Fibroblast of skin of left quadriceps (primary cell): ENCODE data around the gene UXT.
A peak's percentile ranks its signal among the peaks of the same experiment; 100 is the strongest.

Experiments used
- DNase-seq, 2 experiments: peaks; one replicate each; pipeline ENCODE4 v3.0.0-alpha.2; 2013; ENCODE audit warnings: low read depth in 2 of 2

The UXT gene

GRCh38 chrX:47649271-47649670 is 9.7 kb downstream of the UXT start:
- DNase-seq: no peak

GRCh38 chrX:47648376-47648775 is 10.6 kb downstream of the UXT start:
- no peak for DNase-seq

DNA sequence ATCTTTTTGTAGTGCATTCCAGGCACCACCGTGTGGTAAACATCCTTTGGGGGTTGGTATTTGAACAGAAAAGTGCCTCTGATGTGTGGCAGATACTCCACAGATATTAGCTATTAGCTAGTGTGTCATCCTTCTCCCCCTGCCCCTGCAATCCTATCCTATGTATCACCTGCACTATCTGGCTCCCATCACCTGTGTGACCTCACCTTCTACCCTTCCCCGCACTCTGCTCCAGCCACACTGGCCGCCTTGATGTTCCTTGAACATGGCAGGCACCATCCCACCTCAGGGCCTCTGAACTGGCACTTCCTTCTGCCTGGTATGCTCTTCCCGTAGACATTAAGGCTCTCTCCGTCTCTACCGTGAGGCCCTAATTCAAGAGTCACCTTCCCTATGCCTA is 12.3 kb downstream of the UXT start:
- no peak for DNase-seq

GRCh38 chrX:47645530-47645929 is 13.4 kb downstream of the UXT start:
- no peak for DNase-seq

DNA sequence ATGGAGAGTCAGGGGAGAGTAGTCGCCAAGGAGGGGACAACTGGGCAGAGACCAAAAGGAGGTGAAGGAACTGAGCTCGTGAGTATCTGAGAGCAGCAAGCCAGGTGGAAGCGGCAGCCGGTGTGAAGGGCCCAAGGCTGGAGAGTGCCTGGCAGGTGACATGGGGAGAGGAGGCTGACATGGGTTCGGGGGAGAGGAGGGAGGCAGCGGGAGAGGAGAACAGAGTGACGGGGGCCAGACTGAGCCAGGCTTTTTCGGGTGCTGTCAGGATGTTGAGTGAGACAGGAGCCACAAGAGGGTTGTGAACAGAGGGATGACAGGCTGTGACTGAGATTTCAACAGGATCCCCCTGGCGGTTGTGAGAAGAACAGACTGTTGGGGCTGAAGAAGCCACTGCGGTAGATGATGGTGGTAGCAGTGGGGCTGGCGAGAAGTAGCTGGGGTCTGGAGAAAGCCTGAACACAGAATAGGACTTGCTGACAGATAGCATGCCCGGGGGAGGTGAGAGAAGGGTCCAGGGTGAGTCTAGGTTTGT is 14.4 kb downstream of the UXT start:
- DNase-seq: no peak

DNA sequence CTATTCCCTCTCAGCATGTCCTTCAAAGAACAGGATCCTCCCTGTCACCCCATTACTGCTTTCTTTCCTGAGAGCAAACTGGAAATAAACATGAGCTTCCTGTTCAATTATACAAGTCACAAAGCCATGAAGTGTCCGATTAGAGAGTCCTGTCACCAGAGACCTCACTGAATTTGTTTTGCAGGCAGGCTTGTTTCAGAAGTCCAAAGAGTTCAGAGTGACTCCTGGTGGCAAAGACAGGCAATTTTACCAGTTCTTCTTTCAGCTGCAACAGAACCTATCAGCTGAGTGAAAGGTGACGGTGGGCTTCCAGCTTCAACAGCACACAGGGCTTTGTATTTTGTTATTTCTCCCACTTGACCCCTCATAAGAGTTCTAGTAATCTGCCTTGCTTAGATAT is 15.1 kb downstream of the UXT start:
- DNase-seq: no peak

- DNase-seq: no peak
These were observed 20.2 kb downstream of the UXT start for GRCh38 chrX:47638816-47639215.

DNA sequence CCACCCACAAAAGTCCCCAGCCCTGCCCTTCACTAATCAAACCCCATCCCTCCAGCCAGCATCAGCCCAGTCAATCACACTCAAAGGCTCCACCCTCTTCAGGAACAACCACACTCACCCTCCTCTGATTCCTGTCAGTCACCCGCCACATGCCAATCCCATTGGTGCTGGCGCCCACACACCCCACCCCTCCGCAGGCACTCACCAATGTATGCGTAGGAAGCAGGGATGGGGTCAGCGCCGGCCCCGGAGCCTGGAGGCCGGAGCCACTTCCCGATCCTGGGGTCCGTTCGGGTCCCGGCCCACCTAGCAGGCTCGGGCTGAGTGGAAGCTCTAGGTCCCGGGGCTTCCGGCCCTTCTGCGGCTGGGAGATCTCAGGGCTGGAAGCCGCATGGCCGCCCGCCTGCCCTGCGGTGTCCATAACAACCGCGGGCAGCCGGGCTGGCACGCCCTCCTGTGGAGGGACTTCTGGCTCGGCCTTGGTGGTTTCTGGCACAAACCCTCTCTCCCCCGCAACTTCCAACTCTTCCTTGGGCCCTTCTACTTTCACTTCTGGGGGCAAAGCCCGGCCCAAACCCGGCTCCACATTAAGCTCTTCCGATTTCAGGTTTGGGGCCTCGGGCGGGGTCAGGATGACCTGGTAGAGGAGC is 21.3 kb downstream of the UXT start:
- no peak for DNase-seq

GRCh38 chrX:47634871-47635575 is 24.0 kb downstream of the UXT start:
- DNase-seq: no peak

DNA sequence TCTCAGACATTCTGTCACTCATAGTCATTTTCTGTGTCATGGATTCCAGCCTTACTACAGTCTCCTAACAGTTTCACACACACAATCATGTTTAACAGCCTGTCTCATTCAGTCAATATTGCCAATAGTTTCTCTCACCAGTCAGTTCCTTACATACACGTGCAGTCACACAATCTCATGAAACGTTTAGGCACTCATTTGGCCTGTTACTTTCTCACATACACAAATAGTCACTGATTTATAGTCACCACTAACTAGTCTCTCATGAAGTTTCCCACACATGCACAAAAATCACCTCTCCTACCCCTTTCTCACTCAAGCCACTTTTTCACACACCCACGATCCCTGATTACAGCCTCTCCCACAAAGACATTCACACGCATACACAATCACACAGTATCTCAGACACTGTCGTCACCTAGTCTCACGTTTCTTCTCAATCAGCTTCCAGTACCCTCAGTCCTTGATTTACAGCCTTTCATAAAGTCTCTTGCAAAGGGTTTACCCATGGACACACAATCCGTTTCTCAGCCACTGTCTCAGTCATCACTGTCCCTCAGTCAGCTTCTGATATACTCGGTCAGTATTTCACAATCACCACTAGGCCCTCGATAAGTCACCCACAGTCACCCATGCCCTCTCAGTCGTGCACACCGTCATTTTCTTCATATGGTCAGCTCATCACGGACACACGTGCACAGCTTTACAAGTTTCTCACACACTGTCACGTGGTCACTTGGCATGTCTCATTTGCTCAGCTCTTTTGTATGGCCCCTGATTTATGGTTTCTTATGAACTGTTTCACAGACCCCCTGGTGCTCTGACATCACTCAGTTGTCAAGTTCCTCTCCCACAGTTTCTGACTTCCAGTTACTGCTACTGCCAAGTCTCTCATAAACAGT is 25.0 kb downstream of the UXT start:
- DNase-seq: no peak

GRCh38 chrX:47632666-47633065 is 26.3 kb downstream of the UXT start:
- DNase-seq: no peak

GRCh38 chrX:47631676-47632075 is 27.3 kb downstream of the UXT start:
- DNase-seq: no peak

- no peak for DNase-seq
These were observed 29.4 kb downstream of the UXT start, which contains the start of gene CFP for GRCh38 chrX:47629419-47630200. TSS of gene CFP (minus strand) at chrX:47629930. CDS start at chrX:47629844, 86 bp downstream.

DNA sequence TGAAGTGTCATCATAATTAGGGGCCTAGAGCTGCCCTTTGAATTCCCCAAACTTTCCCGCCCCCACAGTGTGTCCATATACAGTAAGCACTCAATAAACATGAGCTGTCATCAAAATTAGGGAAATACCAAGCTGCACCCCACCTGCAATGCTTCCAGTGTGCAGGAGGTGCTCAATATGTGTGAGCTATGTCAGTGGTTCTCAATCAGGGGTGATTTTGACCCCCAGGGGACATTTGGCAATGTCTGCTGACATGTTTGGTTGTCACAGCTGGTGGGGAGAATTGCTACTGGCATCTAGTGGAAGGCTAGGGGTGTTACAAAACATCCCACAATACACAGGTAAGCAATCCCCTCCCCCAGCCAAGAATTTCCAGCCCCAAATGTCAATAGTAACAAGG is 30.0 kb downstream of the UXT start:
- DNase-seq: no peak

DNA sequence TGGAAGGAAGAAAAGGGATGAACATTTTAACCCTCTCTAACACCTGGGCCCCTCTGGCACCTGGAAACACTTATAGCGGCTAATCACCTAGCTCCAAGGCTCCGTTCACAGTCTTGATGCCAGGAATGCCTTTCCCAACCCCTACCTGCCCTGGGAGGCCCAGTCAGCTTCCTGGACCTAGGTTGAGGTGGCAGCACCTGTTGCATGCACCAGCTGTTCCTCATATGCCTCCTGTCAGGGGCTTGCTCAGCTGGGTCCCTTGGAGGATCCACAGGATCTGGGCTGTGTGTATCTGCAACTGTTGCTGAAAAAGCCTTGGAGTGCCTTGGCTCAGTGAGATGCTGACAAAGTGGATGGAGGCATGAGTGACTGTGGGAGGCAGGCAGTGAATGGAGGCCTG is 33.6 kb downstream of the UXT start:
- DNase-seq: no peak

- peak; percentile 45 to 53 for DNase-seq
These were observed 35.4 kb downstream of the UXT start for GRCh38 chrX:47623540-47624027.

GRCh38 chrX:47621851-47622250 is 37.1 kb downstream of the UXT start:
- DNase-seq: no peak

- no peak for DNase-seq
These were observed 38.7 kb downstream of the UXT start for GRCh38 chrX:47620303-47620685.

- DNase-seq: peak; percentile 41 to 47
These were observed 39.3 kb downstream of the UXT start, which contains the start of gene SYN1 for GRCh38 chrX:47619486-47620302. TSS of gene SYN1 (minus strand) at chrX:47619857. CDS start at chrX:47619728, 129 bp downstream.

DNA sequence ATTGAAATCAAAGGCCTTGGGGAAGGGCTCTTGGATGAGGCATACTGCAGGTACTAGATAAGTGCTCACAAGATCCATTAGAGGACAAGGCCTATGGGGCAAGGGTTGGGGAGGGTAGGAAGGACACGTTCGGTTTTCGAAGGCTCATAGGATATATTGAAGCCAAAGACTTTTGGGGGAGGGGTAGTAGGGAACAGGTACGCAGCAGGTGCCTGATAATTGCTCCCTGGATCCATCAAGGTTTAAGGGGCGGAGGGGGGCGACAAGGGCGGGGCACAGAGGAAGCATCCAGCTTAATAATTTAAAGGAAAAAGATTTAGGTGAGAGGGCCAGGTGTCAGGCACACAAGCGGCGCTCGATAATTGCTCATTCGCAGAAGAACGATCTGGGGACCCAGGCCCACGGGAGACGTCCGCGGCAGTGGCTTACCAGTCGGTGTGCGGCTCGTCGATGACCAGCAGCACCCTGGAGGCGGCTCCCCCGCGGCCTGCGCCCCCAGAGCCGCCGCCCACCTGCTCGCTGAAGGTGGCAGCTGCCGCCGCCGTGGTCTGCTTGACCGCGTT is 40.0 kb downstream of the UXT start:
- DNase-seq: no peak
